Measurements from ENCODE around the gene RGS16. TPM values are rescaled to one million over a fixed set of nuclear protein-coding genes. Genes with fewer than 3 reads are reported as not detected.

RGS16 gene
- total and polyA plus RNA-seq, 8 donors, result 1.8 to 19.3 (median 3.3) TPM

DNA sequence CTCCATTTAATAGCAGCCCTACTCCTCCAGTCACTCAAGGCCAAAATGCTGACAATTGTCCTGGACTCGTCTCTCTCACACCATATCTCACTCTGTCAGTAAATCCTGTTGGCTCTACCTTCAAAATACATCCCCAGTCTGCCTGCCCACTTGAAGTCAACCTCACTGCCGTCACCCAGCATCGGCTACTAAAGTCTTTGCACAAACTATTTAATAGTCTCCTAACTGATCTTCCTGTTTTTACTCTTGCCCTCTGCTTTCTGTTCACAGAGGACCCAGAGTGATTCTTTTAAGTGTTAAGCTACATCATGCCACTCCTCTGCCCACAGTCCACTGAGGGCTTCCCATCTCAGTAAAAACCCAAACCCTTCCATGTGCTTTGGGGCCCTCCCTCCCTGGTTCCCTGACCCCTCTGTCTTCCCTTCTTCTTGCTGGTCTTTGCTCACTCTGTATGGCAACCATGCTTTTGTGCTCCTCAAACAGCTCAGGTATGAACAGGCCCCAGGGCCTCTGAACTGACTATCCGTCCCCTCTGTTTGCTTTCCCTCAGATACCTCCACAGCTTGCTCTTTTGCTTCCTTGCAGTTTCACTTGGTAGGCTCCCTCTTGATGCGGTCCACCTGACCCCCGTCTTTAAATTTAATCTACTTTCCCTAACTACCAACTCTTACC, 34.1 kb downstream of the RGS16 start:
- H3K4me1 ChIP-seq, result no peaks in the 10 kb centered on the region
- FAIRE-seq (no peak), ATAC-seq (no peak), DNase-seq (no peak)
- TF ChIP-seq, protein P1, sequence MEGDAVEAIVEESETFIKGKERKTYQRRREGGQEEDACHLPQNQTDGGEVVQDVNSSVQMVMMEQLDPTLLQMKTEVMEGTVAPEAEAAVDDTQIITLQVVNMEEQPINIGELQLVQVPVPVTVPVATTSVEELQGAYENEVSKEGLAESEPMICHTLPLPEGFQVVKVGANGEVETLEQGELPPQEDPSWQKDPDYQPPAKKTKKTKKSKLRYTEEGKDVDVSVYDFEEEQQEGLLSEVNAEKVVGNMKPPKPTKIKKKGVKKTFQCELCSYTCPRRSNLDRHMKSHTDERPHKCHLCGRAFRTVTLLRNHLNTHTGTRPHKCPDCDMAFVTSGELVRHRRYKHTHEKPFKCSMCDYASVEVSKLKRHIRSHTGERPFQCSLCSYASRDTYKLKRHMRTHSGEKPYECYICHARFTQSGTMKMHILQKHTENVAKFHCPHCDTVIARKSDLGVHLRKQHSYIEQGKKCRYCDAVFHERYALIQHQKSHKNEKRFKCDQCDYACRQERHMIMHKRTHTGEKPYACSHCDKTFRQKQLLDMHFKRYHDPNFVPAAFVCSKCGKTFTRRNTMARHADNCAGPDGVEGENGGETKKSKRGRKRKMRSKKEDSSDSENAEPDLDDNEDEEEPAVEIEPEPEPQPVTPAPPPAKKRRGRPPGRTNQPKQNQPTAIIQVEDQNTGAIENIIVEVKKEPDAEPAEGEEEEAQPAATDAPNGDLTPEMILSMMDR (IDR thresholded peaks at IDR 0.05), result no peak
- intact Hi-C loops (cut with DNase I), result no loop called here
- H3K27ac ChIP-seq, result no peak overlapping the region
- no peaks in the 10 kb centered on the region for H3K27me3 ChIP-seq
- peaks cover 0 to 4% (median 0%) of the 10 kb centered on the region in 3 donors for H3K36me3 ChIP-seq
- no peak overlapping the region for H3K4me3 ChIP-seq
- WGBS, 2 donors, result 80 to 86% methylated on average over 6 of the region's 6 CpGs
- H3K9me3 ChIP-seq, result no peaks in the 10 kb centered on the region

DNA sequence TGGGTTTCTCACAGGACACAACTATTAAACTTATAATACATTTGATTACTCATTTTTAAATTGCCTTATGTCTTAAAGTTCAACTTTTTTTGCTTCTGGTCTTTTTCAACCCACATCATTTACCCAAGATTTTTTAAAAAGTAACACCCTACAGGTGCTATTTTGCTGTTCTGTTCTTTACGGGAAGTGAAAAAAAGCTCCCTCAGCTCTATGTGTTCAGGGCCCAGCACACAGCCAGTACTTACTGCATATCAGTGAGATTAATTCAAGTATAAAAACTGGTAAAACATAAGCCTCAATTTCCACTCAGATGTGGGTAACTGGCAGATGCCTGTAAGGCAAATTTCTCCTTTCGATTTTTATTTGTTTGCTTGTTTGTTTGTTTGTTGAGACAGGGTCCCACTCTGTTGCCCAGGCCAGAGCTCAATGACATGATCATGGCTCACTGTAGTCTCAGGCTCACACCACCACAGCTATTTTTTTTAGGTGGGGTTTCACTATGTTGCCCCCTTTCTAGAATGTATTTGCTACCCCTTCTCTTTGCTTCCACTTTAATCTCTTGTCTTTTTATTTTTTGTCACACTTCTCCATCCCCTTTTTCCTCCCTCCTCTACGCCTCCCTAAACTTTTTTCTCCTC, 35.4 kb downstream of the RGS16 start:
- no peak overlapping the region for H3K4me3 ChIP-seq
- FAIRE-seq (no peak), DNase-seq (no peak), ATAC-seq (no peak)
- TF ChIP-seq, protein P1 (IDR thresholded peaks at IDR 0.05), result no peak
- no peaks in the 10 kb centered on the region for H3K4me1 ChIP-seq
- 78 to 83% methylated on average over 3 of the region's 3 CpGs for WGBS, 2 donors
- intact Hi-C loops (cut with DNase I), result no loop called here
- H3K27me3 ChIP-seq, result no peaks in the 10 kb centered on the region
- no peak overlapping the region for H3K27ac ChIP-seq
- H3K36me3 ChIP-seq, result no peaks in the 10 kb centered on the region
- H3K9me3 ChIP-seq, result no peaks in the 10 kb centered on the region

DNA sequence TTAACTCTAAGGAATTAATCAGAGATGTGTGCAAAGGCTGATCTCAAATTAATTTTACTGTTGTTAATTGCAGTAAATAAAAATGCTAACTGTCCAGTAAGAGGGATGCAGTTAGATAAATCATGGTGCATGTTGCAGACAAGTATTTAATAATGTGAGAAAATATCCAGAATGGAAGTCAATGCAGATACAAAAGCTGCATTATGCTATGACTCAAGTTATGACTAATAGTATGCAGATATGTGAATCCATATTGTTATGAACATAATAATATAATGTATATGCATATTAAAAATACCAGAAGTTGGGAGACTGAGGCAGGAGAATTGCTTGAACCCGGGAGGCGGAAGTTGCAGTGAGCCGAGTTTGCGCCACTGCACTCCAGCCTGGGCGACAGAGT, 36.6 kb downstream of the RGS16 start:
- no peak for FAIRE-seq
- intact Hi-C loops (cut with DNase I), result no loop called here

DNA sequence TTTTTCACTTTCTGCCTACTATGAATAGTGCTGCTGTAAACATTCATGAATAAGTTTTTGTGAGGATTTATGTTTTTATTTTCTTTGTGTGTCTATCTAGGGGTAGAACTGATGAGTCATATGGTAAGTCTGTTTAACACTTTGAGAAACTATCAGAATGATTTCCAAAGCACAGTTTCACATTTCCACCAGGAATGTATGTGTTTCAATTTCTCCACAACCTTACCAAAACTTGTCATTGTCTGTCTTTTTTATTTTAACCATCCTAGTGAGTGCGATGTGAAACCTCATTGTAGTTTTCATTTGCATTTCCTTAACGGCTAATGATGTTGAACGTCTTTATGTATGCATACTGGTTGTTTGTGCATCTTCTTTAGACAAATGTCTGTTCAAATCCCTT, 38.7 kb downstream of the RGS16 start:
- intact Hi-C loops (cut with DNase I), result no loop called here
- no peak overlapping the region for H3K27ac ChIP-seq
- no peaks in the 10 kb centered on the region for H3K4me1 ChIP-seq
- H3K27me3 ChIP-seq, result no peaks in the 10 kb centered on the region
- no peaks in the 10 kb centered on the region for H3K9me3 ChIP-seq
- TF ChIP-seq, protein P1 (IDR thresholded peaks at IDR 0.05), result no peak
- DNase-seq, result no peak
- no peak for ATAC-seq
- H3K4me3 ChIP-seq, result no peak overlapping the region
- H3K36me3 ChIP-seq, result no peaks in the 10 kb centered on the region
- no peak for FAIRE-seq
- WGBS, 2 donors, result 70 to 80% methylated on average over 3 of the region's 3 CpGs

More for the DNA sequence above, 36.6 kb downstream of the RGS16 start:
- Histone ChIP-seq H3K4me3 (no peak overlapping the region), H3K9me3 (no peaks in the 10 kb centered on the region), H3K27ac (no peak overlapping the region), H3K27me3 (no peaks in the 10 kb centered on the region), H3K4me1 (no peaks in the 10 kb centered on the region), H3K36me3 (no peaks in the 10 kb centered on the region)
- DNase-seq, result no peak
- 78 to 88% methylated on average over 5 of the region's 5 CpGs for WGBS, 2 donors
- TF ChIP-seq, protein P1 (IDR thresholded peaks at IDR 0.05), result no peak
- ATAC-seq, result no peak

DNA sequence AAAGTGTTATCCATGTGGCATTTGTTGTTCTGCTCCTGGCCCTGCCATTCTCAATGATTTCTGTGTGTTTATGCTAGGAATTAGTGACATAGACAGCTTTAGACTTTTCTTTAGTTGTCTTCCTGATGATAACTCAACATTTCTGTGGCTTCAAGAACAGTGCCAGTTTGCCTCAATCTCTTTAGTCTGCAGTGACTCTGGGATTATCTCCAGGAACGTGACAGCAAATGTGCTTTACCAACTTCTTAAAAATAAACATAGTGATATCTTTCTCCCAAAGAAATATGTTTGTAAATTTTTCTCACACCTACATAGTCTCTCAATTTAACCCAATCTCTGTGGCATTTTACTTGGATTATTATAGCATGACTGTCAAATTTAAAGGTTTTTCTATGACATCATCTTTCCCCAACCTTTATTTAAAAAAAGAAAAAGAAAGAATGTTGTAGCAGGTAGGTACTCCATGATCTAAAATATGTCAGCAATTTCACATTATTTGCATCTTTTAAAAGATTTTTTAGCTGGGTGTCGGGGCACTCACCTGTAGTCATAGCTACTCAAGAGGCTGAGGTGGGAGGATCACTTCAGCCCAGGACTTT, 39.7 kb downstream of the RGS16 start:
- TF ChIP-seq, protein P1 (IDR thresholded peaks at IDR 0.05), result no peak
- Histone ChIP-seq H3K27ac (no peak overlapping the region), H3K9me3 (no peaks in the 10 kb centered on the region), H3K36me3 (no peaks in the 10 kb centered on the region), H3K4me1 (no peaks in the 10 kb centered on the region), H3K27me3 (no peaks in the 10 kb centered on the region), H3K4me3 (no peak overlapping the region)
- no peak for DNase-seq
- intact Hi-C loops (cut with DNase I), result no loop called here
- 56 to 58% methylated on average over 2 of the region's 2 CpGs for WGBS, 2 donors
- ATAC-seq, result no peak
- FAIRE-seq, result no peak

Measured in pancreas (tissue), 10 donors.